ENCODE results near the gene ETHE1.
A peak's percentile ranks its signal among the peaks of the same experiment; 100 is the strongest.

ETHE1 gene

DNA sequence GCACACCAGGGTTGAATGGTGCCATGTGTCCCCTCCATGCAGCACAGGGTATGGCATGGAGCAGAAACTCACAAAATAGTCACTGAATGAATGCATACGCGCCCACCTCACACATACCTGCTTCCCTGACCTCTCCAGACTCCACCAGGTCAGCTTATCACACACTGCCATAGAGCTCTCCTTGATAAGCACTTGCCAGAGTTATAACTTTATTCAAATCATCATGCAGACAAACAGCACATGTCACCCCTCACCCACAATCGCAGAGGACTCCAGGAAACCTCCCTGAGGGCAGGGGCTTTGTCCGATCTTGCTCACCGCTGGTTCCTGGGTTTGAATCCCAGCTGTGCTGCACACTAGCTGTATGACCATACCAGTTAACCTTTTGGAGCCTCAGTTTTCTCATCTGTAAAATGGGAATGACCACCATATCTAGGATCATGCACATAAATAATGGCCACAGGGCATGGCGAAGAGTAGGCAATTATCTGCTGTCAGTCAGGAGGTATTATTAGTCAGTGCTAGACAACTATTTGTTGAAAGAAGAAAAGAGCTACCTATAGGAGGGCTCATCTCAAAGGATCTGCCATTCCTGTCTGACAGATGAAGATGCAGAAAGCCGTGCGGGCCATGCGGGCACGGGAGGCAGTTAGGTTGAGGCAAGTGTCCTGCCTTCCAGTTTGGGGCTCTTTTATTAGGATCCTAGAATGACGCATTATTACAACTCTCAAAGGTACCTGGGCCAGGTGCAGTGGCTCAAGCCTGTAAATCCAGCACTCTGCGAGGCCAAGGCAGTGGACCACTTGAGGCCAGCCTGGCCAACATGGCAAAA lies 34.4 kb upstream of the ETHE1 start:
- no peak for DNase-seq (ENCODE audit: low read depth in 2 of 2)
- TF ChIP-seq, protein P1, sequence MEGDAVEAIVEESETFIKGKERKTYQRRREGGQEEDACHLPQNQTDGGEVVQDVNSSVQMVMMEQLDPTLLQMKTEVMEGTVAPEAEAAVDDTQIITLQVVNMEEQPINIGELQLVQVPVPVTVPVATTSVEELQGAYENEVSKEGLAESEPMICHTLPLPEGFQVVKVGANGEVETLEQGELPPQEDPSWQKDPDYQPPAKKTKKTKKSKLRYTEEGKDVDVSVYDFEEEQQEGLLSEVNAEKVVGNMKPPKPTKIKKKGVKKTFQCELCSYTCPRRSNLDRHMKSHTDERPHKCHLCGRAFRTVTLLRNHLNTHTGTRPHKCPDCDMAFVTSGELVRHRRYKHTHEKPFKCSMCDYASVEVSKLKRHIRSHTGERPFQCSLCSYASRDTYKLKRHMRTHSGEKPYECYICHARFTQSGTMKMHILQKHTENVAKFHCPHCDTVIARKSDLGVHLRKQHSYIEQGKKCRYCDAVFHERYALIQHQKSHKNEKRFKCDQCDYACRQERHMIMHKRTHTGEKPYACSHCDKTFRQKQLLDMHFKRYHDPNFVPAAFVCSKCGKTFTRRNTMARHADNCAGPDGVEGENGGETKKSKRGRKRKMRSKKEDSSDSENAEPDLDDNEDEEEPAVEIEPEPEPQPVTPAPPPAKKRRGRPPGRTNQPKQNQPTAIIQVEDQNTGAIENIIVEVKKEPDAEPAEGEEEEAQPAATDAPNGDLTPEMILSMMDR (IDR thresholded peaks at IDR 0.05; ENCODE audit: low read depth, low read length), result no peak
- no peak overlapping the region for H3K4me3 ChIP-seq (replicated peaks in 1 of 2; ENCODE audit: low read depth in 2 of 2, low read length in 2 of 2)

DNA sequence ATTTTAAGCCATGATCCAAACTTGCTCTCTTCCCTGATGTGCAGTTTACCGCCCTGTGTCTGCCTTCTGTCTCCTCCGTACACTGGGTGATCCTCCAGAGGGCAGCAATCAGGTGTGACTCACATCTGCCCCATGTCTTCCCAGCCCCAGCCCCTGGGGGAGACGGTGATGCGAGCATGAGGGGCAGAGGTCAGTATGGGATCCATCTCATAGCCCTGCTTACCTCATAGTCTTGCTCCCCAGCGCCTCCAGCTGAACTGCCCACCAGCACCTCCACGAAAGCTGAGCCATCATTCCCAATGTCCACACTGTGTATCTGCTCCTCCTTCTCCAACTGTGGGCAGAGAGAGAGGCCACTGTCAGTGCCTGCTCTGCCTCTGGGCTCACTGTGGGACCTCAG lies 33.7 kb upstream of the ETHE1 start:
- no peak overlapping the region for H3K4me3 ChIP-seq (replicated peaks in 1 of 2; ENCODE audit: low read depth in 2 of 2, low read length in 2 of 2)
- DNase-seq (ENCODE audit: low read depth in 2 of 2), result peak; percentile 8 to 60

DNA sequence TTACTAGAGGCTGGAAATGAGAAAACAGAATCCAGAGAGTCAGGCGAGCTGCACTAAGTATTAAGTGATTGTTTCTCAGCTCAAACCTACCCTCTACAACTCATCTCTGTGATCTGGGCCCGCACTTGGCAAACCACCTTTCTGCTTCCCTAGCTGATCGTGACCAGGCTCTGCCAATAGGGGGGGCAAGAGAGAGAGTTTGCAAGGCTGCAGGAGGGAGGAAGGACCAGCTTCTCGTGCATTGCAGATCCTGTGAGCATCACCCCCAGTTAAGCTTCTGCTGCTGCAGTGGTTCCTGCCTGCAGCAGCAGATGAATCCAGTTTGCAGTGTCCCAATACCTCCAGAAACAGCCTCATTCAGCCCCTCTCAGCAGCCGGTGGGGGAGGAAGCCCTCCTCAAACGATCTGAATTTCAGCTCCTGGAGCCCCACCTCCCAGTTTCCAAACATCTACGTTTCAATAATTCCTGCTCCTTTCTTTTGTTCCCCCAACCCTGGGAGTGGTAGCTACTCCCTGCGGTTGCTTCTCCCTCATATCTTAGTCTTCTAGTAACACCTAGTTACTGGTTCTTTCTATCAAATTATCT lies 28.3 kb upstream of the ETHE1 start:
- peak; percentile 79 to 83 for DNase-seq (ENCODE audit: low read depth in 2 of 2)
- TF ChIP-seq, protein P1 (IDR thresholded peaks at IDR 0.05; ENCODE audit: low read depth, low read length), result peak; percentile 96
- no peak overlapping the region for H3K4me3 ChIP-seq (replicated peaks in 1 of 2; ENCODE audit: low read depth in 2 of 2, low read length in 2 of 2)

More for the DNA sequence above, 33.7 kb upstream of the ETHE1 start:
- TF ChIP-seq, protein P1 (IDR thresholded peaks at IDR 0.05; ENCODE audit: low read depth, low read length), result peak; percentile 39

DNA sequence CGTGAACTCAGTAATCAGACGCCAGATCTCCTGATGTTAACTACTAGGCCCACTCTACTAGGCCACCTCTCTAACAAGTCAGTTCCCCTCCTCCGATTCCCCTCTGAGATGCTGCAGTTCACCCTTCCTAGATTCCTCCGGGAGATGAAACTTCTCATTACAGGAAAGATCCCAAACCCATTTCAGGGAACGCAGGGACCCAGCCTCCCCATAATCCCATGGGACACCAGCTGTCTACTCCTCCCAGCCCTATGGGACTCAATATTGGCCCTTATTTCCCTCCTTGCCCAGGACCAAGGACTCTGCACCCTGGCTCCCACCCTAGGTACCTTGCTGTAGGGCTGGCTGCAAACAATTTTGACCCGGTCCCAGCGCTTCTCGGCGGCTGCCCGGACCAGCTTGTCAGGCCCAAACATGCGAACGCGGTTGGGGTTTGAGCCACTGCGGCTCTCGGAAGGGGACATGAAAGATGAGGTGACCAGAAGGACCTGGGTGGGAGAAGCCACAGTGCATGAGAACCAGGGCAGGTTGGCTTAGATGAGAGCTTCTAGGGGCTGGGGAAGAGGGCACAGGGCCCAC lies 27.4 kb upstream of the ETHE1 start:
- TF ChIP-seq, protein P1 (IDR thresholded peaks at IDR 0.05; ENCODE audit: low read depth, low read length), result no peak
- no peak overlapping the region for H3K4me3 ChIP-seq (replicated peaks in 1 of 2; ENCODE audit: low read depth in 2 of 2, low read length in 2 of 2)
- no peak for DNase-seq (ENCODE audit: low read depth in 2 of 2)

DNA sequence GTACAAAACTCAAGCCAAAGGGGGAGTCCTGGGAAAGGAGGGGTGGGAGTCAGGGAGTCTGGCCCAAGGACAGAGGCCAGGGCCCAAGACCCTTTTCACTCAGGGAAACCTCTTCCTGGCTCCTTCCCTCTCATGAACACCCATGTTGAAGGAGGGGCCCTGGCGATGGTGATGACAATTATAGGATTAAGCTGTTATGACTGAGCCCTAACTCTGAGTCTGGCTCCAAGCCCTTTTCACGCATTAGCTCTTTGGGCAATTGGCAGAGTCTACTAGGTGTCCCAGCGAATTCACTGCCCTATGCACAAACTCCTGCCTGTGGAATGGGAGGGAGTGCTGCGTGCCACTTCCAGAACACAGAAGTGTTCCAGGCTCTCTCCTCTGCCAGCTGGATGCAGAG lies 26.7 kb upstream of the ETHE1 start:
- TF ChIP-seq, protein P1 (IDR thresholded peaks at IDR 0.05; ENCODE audit: low read depth, low read length), result no peak
- DNase-seq (ENCODE audit: low read depth in 2 of 2), result no peak
- H3K4me3 ChIP-seq (replicated peaks in 1 of 2; ENCODE audit: low read depth in 2 of 2, low read length in 2 of 2), result no peak overlapping the region

DNA sequence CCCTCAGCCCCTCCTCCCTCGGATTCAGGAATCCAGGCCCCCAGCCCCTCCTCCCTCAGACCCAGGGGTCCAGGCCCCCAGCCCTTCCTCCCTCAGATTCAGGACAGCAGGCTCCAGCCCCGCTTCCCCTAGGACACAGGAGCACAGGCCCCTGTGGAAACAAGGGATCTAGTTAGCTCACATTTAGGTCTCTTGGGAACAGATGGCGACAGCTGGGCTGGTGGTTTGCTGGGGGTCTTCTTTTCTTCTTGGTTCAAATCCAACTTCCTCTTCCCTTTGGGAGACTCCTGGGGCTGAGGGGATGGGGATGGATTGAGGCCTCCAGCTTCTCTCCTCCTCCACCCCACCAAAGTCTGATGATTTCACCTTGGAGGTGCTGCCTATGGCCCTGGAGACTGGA lies 25.6 kb upstream of the ETHE1 start:
- no peak for DNase-seq (ENCODE audit: low read depth in 2 of 2)
- TF ChIP-seq, protein P1 (IDR thresholded peaks at IDR 0.05; ENCODE audit: low read depth, low read length), result no peak
- H3K4me3 ChIP-seq (replicated peaks in 1 of 2; ENCODE audit: low read depth in 2 of 2, low read length in 2 of 2), result no peak overlapping the region

All from cardiac fibroblast (primary cell).